Keratinocyte (primary cell): ENCODE measurements around the gene EFNB3.

Experiments used
- EZH2 ChIP-seq: IDR thresholded peaks from one replicate; pipeline ENCODE4 v1.6.1; 2012; ENCODE audit warnings: inconsistent platforms, mild to moderate bottlenecking, low read length, moderate library complexity
- TF ChIP-seq, protein P1 (sequence below), 3 experiments: IDR thresholded peaks in 1 of 3; conservative IDR thresholded peaks in 1 of 3; optimal IDR thresholded peaks in 1 of 3; 2 replicates in 2 of 3; 3 replicates in 1 of 3; pipeline versions ENCODE3 to v1.5.1; 2011; ENCODE audit warnings: low read length in 3 of 3, mild to moderate bottlenecking in 3 of 3, moderate library complexity in 2 of 3, control low read depth in 1 of 3, inconsistent platforms in 1 of 3; ENCODE audit not compliant: insufficient read depth in 2 of 3; ENCODE audit errors: extremely low read depth in 1 of 3

DNA sequence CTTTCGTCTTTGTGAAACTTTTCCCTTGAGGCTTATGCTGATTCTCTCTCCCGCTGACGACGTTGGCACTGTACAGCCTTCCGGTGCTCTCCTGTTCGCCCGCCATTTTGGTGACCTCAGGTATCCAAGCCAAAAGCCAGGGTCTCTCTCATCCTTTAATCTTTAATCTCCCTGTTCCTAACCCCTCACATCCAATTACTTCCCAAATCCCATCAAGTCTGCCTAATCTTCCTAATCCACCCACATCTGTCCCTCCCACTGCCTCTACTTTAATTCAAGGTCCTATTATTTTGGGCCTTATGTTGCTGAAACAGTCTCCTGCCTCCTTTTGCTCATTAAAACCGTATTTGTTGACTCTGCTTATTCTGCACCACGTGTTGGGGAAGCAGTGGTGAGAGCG is 9.4 kb upstream of the EFNB3 start:
- TF ChIP-seq, protein P1, sequence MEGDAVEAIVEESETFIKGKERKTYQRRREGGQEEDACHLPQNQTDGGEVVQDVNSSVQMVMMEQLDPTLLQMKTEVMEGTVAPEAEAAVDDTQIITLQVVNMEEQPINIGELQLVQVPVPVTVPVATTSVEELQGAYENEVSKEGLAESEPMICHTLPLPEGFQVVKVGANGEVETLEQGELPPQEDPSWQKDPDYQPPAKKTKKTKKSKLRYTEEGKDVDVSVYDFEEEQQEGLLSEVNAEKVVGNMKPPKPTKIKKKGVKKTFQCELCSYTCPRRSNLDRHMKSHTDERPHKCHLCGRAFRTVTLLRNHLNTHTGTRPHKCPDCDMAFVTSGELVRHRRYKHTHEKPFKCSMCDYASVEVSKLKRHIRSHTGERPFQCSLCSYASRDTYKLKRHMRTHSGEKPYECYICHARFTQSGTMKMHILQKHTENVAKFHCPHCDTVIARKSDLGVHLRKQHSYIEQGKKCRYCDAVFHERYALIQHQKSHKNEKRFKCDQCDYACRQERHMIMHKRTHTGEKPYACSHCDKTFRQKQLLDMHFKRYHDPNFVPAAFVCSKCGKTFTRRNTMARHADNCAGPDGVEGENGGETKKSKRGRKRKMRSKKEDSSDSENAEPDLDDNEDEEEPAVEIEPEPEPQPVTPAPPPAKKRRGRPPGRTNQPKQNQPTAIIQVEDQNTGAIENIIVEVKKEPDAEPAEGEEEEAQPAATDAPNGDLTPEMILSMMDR (optimal IDR thresholded peaks at IDR 0.05 in 1 of 3, IDR thresholded peaks at IDR 0.05 in 1 of 3, conservative IDR thresholded peaks at IDR 0.05 in 1 of 3; ENCODE audit: extremely low read depth in 1 of 3, insufficient read depth in 2 of 3, low read length in 3 of 3): no peak
- no peak for TF ChIP-seq EZH2
